VCaP (cell line): ENCODE measurements around the gene COMP.

ENCODE experiments used
- H3K27ac ChIP-seq: fragments of 450-650 bp; 2 replicates; pipeline ENCODE4 v1.5.1; 2017
- TF ChIP-seq, protein P1 (sequence below): fragments of 450-650 bp; conservative IDR thresholded peaks from 2 replicates; pipeline ENCODE4 v1.5.1; 2017; ENCODE audit warnings: mild to moderate bottlenecking, moderate library complexity

Gene COMP

GRCh38 chr19:18756896-18757295, 34.2 kb downstream of the COMP start:
- no peak overlapping the region for H3K27ac ChIP-seq
- TF ChIP-seq, protein P1, sequence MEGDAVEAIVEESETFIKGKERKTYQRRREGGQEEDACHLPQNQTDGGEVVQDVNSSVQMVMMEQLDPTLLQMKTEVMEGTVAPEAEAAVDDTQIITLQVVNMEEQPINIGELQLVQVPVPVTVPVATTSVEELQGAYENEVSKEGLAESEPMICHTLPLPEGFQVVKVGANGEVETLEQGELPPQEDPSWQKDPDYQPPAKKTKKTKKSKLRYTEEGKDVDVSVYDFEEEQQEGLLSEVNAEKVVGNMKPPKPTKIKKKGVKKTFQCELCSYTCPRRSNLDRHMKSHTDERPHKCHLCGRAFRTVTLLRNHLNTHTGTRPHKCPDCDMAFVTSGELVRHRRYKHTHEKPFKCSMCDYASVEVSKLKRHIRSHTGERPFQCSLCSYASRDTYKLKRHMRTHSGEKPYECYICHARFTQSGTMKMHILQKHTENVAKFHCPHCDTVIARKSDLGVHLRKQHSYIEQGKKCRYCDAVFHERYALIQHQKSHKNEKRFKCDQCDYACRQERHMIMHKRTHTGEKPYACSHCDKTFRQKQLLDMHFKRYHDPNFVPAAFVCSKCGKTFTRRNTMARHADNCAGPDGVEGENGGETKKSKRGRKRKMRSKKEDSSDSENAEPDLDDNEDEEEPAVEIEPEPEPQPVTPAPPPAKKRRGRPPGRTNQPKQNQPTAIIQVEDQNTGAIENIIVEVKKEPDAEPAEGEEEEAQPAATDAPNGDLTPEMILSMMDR, result no peak

- H3K27ac ChIP-seq, result no peak overlapping the region
- TF ChIP-seq, protein P1, result no peak
Measured at GRCh38 chr19:18754501-18754900, 36.6 kb downstream of the COMP start.

DNA sequence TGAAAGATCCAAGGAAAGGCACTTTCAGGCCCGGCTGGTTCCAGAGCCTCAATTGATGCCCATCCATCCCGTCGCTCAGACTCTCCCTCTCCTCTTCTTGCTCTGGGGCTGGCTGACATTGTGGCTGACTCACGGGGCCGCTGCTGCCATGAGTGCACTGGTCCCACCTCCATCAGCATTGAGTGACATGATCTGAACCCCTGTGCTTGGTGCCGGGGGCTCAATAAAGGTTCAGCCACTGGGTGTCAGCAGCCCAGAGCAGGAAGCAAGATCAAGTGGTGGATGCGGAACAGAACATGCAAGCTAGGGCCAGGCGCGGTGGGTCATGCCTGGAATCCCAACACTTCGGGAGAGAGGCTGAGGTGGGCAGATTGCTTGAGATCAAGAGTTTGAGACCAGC, 39.5 kb downstream of the COMP start:
- no peak overlapping the region for H3K27ac ChIP-seq
- TF ChIP-seq, protein P1, result no peak

- TF ChIP-seq, protein P1, result no peak
- no peak overlapping the region for H3K27ac ChIP-seq
Measured at GRCh38 chr19:18750295-18750970, 40.7 kb downstream of the COMP start.

- no peak overlapping the region for H3K27ac ChIP-seq
- TF ChIP-seq, protein P1, result no peak
Measured at GRCh38 chr19:18749362-18750231, 41.5 kb downstream of the COMP start.

GRCh38 chr19:18746401-18747325, 44.4 kb downstream of the COMP start:
- TF ChIP-seq, protein P1, result no peak
- no peak overlapping the region for H3K27ac ChIP-seq
